Mesothelial cell of epicardium (in vitro differentiated cells): ENCODE data around the gene ENO1. TPM values are rescaled to one million over a fixed set of nuclear protein-coding genes. Genes with fewer than 3 reads are reported as not detected.

Experiments used
- DNase-seq, 2 experiments: peaks; one replicate each; pipeline ENCODE4 v3.0.0; 2021; ENCODE audit warnings: low spot score in 2 of 2; ENCODE audit not compliant: unreplicated experiment in 2 of 2
- H3K27ac Mint-ChIP-seq: 2 replicates; pipeline ENCODE4 v1.8.0; 2021; ENCODE audit warnings: mixed read lengths
- H3K27me3 Mint-ChIP-seq: 2 replicates; pipeline ENCODE4 v1.8.0; 2021; ENCODE audit warnings: low read depth, mixed read lengths
- H3K36me3 Mint-ChIP-seq: 2 replicates; pipeline ENCODE4 v1.8.0; 2021; ENCODE audit warnings: mixed read lengths
- H3K4me1 Mint-ChIP-seq: 2 replicates; pipeline ENCODE4 v1.8.0; 2021; ENCODE audit warnings: mixed read lengths
- H3K4me3 Mint-ChIP-seq: 2 replicates; pipeline ENCODE4 v1.8.0; 2021; ENCODE audit warnings: mild to moderate bottlenecking, moderate library complexity, mixed read lengths
- H3K9me3 Mint-ChIP-seq: 2 replicates; pipeline ENCODE4 v1.8.0; 2021; ENCODE audit warnings: mixed read lengths
- CTCF ChIP-seq: fragments of 200-600 bp; sonication (generic); IDR thresholded peaks from one replicate; pipeline ENCODE4 v1.5.0; 2021; ENCODE audit warnings: antibody characterized with exemption; ENCODE audit not compliant: unreplicated experiment
- total RNA-seq: library from RNA; stranded (reverse); gene quantifications from 3 replicates; pipeline ENCODE4 v1.2.1, GENCODE V29; 2021

Gene ENO1
- total RNA-seq, 1 donor from 2014 or later, result 1,030 TPM

DNA sequence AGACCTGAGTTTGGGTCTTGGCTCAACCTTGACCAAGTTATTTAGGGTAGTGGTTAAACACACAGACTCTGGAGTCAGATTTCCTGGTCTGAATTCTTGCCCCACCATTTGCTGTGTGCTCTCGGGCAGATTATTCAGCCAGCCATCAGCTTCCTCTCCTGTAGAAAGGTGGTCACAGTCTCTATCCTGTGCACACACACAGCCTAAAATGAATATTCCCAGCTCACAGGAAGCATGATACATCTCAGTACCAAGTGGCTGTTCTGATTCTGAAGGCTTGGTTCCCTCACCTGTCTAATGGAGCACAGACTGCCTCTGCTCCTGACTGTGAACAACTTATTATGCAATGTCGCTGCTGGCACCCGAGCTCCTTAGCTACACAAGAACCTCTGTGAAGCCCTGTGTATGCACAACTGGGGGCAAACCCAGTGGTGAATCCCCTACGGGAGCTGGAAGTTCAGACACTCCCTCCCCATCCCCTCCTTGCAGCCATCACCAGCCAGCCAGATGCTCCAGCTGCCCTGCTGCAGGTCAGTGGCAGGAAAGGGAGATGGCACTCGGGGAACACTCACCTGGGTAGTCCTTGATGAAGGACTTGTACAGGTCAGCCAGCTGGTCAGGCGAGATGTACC, 13.7 kb downstream of the ENO1 start:
- peaks cover 49% of the 10 kb centered on the region for H3K36me3 Mint-ChIP-seq
- no peak overlapping the region for H3K27ac Mint-ChIP-seq

DNA sequence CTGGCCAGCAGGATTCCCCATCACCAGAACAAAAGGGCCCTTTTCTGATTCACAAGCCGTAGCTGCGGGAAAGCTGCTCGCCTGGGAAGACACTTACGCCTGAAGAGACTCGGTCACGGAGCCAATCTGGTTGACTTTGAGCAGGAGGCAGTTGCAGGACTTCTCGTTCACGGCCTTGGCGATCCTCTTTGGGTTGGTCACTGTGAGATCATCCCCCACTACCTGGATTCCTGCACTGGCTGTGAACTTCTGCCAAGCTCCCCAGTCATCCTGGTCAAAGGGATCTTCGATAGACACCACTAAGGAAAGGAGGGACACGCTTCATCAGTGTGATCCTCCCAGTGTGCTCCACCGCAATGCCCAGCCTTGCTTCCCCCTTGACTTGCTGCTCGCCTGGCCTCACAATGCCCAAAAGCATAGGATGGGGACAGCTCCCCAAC, 14.7 kb downstream of the ENO1 start:
- Mint-ChIP-seq H3K4me3 (no peak overlapping the region), H3K27me3 (no peaks in the 10 kb centered on the region), H3K9me3 (no peaks in the 10 kb centered on the region), H3K27ac (no peak overlapping the region), H3K4me1 (peaks cover 3% of the 10 kb centered on the region), H3K36me3 (peaks cover 45% of the 10 kb centered on the region)
- no peak for DNase-seq
- TF ChIP-seq CTCF, result no peak

More for the DNA sequence above, 13.7 kb downstream of the ENO1 start:
- no peak for DNase-seq
- Mint-ChIP-seq H3K4me3 (no peak overlapping the region), H3K9me3 (no peaks in the 10 kb centered on the region), H3K4me1 (peaks cover 4% of the 10 kb centered on the region), H3K27me3 (no peaks in the 10 kb centered on the region)
- TF ChIP-seq CTCF, result no peak

DNA sequence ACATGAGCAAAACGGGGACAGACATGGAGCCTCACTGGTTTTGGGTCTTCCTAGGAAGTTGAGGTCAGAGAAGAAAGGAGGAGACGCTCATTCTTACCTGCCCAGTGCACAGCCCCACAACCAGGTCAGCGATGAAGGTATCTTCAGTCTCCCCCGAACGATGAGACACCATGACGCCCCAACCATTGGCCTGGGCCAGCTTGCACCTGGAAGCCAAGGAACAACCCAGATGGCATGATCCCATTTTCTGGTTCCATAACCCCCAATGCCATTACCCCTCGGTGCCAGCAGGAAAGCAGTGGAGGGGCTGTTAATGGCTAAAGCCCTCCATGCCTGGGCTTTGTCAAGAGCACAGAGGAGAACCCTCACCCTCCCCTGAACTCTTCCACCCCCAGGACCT, 15.3 kb downstream of the ENO1 start:
- H3K27ac Mint-ChIP-seq, result no peak overlapping the region
- H3K4me1 Mint-ChIP-seq, result peaks cover 3% of the 10 kb centered on the region
- no peak overlapping the region for H3K4me3 Mint-ChIP-seq
- TF ChIP-seq CTCF, result no peak
- H3K9me3 Mint-ChIP-seq, result no peaks in the 10 kb centered on the region
- no peak for DNase-seq
- H3K27me3 Mint-ChIP-seq, result no peaks in the 10 kb centered on the region
- peaks cover 48% of the 10 kb centered on the region for H3K36me3 Mint-ChIP-seq

GRCh38 chr1:8862528-8862927, 16.0 kb downstream of the ENO1 start:
- Mint-ChIP-seq H3K4me3 (no peak overlapping the region), H3K4me1 (peaks cover 3% of the 10 kb centered on the region)
- DNase-seq, result no peak

DNA sequence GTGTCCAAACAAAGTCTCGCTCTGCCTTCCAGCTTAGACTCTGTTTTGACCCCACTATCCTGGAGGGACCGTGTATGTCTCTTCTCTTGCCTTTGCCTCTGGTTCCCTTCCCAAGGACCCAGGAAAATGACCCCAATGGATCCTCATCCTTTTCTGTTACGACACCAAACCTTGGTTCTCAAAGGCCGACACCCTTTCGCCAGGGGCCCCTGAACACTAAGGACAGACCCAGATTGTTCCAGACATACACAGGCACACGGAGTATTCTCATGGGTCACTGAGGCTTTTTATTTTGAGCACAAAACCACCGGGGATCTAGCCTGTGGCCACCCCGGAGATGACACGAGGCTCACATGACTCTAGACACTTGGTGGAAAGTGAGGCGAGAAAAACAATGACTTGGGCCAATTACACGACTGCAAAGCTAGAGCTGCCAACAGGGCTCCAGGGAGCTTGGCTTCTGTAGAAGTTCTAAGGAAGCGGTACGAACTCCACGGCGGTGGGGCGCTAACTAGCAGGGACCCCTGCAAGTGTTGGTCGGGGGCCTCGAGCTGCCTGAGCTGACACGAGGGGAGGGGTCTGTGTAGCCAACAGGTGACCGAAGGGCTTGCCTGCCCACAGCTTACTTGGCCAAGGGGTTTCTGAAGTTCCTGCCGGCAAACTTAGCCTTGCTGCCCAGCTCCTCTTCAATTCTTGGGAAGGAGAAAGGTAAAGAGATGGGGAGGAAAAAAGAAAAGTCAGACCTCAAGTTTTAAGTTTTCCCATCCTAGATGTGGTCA, 17.6 kb downstream of the ENO1 start:
- Mint-ChIP-seq H3K4me1 (peaks cover 3% of the 10 kb centered on the region), H3K9me3 (no peaks in the 10 kb centered on the region), H3K36me3 (peaks cover 34% of the 10 kb centered on the region), H3K4me3 (no peak overlapping the region), H3K27me3 (no peaks in the 10 kb centered on the region), H3K27ac (no peak overlapping the region)
- no peak for DNase-seq
- no peak for TF ChIP-seq CTCF

More at GRCh38 chr1:8862528-8862927, 16.0 kb downstream of the ENO1 start:
- no peaks in the 10 kb centered on the region for H3K9me3 Mint-ChIP-seq
- peak; percentile 44 for TF ChIP-seq CTCF
- H3K36me3 Mint-ChIP-seq, result peaks cover 44% of the 10 kb centered on the region
- H3K27me3 Mint-ChIP-seq, result no peaks in the 10 kb centered on the region
- no peak overlapping the region for H3K27ac Mint-ChIP-seq
